ENCODE results near the gene CAPZB. TPM values are rescaled to one million over a fixed set of nuclear protein-coding genes. Genes with fewer than 3 reads are reported as not detected.

CAPZB gene
- total and polyA plus RNA-seq, 5 experiments from 2014 or later = 268 to 592 (median 475) TPM

GRCh38 chr1:19495000-19495656 is 9.8 kb upstream of the CAPZB start:
- POLR2A ChIA-PET = interaction anchor here (0.6 to 0.7 kb wide), 3 partner anchors 25 to 284 kb away, joined by 3 read pairs; no protein-coding TSS in a partner anchor
- Mint-ChIP-seq H3K4me1 (peaks cover 22 to 45% (median 36%) of the 10 kb centered on the region in 4 donors), H3K9me3 (no peaks in the 10 kb centered on the region)

DNA sequence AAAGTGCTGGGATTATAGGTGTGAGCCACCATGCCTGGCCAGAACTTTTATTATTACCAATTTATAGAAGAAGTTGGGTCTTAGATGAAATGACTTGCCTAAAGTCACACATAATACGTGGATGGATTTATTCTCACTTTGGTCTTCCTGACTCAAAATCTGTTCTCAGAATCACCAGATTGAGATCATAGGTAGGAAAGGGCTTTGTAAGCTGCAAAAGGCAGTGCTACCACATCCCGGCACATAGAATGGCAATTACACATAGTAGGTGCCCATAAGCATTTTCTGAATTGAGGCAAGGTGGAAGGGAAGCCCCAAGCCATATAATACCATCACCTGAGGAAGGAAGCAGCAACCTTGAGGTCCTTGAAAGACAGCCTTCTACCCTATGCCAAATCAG is 8.2 kb upstream of the CAPZB start:
- H3K9me3 Mint-ChIP-seq = no peaks in the 10 kb centered on the region
- H3K4me3 Mint-ChIP-seq = no peak overlapping the region
- H3K27ac Mint-ChIP-seq = peak overlapping the region in 3 of 10 donors; percentile 8 to 41 (median 21)
- no peak for ATAC-seq
- DNase-seq = no peak
- POLR2A ChIA-PET = interaction anchor here (0.7 to 0.8 kb wide), 2 partner anchors 9 to 35 kb away, joined by 4 to 6 read pairs; partner anchors contain the start of gene CAPZB
- H3K36me3 Mint-ChIP-seq = peaks cover 0 to 2% (median 0%) of the 10 kb centered on the region in 3 donors
- H3K27me3 Mint-ChIP-seq = no peaks in the 10 kb centered on the region
- peaks cover 27 to 53% (median 45%) of the 10 kb centered on the region in 4 donors for H3K4me1 Mint-ChIP-seq

More at GRCh38 chr1:19495000-19495656, 9.8 kb upstream of the CAPZB start:
- no peak for ATAC-seq
- DNase-seq = no peak
- peaks cover 0 to 2% (median 2%) of the 10 kb centered on the region in 3 donors for H3K36me3 Mint-ChIP-seq
- H3K4me3 Mint-ChIP-seq = no peak overlapping the region
- peak overlapping the region in 7 of 10 donors; percentile 24 to 89 (median 53) for H3K27ac Mint-ChIP-seq
- H3K27me3 Mint-ChIP-seq = no peaks in the 10 kb centered on the region

GRCh38 chr1:19489996-19490395 is 4.7 kb upstream of the CAPZB start:
- peaks cover 34 to 61% (median 57%) of the 10 kb centered on the region in 4 donors for H3K4me1 Mint-ChIP-seq
- H3K27me3 Mint-ChIP-seq = no peaks in the 10 kb centered on the region
- H3K4me3 Mint-ChIP-seq = no peak overlapping the region
- peak overlapping the region in 9 of 10 donors; percentile 24 to 89 (median 70) for H3K27ac Mint-ChIP-seq
- ATAC-seq (no peak), DNase-seq (no peak)
- no peaks in the 10 kb centered on the region for H3K9me3 Mint-ChIP-seq
- H3K36me3 Mint-ChIP-seq = peaks cover 0 to 2% (median 0%) of the 10 kb centered on the region in 3 donors
- POLR2A ChIA-PET = interaction anchor here (28.2 kb wide), 1 partner anchor 32 kb away, joined by 808 read pairs; no protein-coding TSS in a partner anchor

DNA sequence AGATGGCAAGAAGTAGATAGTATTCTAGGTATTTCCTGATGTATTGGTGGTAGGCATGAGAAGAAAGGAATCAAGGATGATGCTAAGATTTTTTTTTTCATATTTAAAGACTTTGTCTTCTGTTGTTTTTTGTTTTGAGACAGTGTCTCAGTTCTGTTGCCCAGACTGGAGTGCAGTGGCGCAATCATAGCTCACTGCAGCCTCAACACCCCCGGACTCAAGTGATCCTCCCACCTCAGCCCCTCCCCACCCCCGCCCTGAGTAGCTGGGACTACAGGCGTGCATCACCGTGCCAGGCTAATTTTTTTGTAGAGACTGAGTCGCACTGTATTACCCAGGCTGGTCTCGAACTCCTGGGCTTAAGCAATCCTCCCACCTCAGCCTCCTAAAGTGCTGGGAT is 2.8 kb upstream of the CAPZB start:
- no peaks in the 10 kb centered on the region for H3K9me3 Mint-ChIP-seq
- peaks cover 41 to 77% (median 63%) of the 10 kb centered on the region in 4 donors for H3K4me1 Mint-ChIP-seq
- H3K4me3 Mint-ChIP-seq = peak overlapping the region in 9 of 10 donors; percentile 17 to 95 (median 82)
- DNase-seq (peak in 1 of 10 donors; percentile 50), ATAC-seq (no peak)
- peaks cover 0 to 11% (median 2%) of the 10 kb centered on the region in 3 donors for H3K36me3 Mint-ChIP-seq
- POLR2A ChIA-PET = interaction anchor here (0.5 to 28.2 kb wide), 10 partner anchors 12 to 240 kb away, joined by 3 to 808 read pairs (median 4); a partner anchor contains a TSS
- H3K27me3 Mint-ChIP-seq = no peaks in the 10 kb centered on the region
- H3K27ac Mint-ChIP-seq = peak overlapping the region; percentile 16 to 98 (median 93)

- H3K9me3 Mint-ChIP-seq = no peaks in the 10 kb centered on the region
- H3K36me3 Mint-ChIP-seq = peaks cover 0 to 30% (median 2%) of the 10 kb centered on the region in 3 donors
- ATAC-seq = peak in 1 of 2 donors; percentile 3
- no peaks in the 10 kb centered on the region for H3K27me3 Mint-ChIP-seq
- peak in 1 of 10 donors; percentile 63 for DNase-seq
- H3K27ac Mint-ChIP-seq = peak overlapping the region; percentile 89 to 97 (median 95)
- POLR2A ChIA-PET = interaction anchor here (0.6 to 28.2 kb wide), 12 partner anchors 9 to 174 kb away, joined by 3 to 808 read pairs (median 6); partner anchors contain the start of gene NBL1
- peaks cover 45 to 83% (median 71%) of the 10 kb centered on the region in 4 donors for H3K4me1 Mint-ChIP-seq
- peak overlapping the region; percentile 89 to 96 (median 94) for H3K4me3 Mint-ChIP-seq
Observed at GRCh38 chr1:19484798-19485361, 459 bp downstream of the CAPZB start.

- DNase-seq (peak in 3 of 10 donors; percentile 30 to 64 (median 39)), ATAC-seq (no peak)
- H3K27me3 Mint-ChIP-seq = no peaks in the 10 kb centered on the region
- H3K9me3 Mint-ChIP-seq = no peaks in the 10 kb centered on the region
- peak overlapping the region; percentile 89 to 97 (median 95) for H3K27ac Mint-ChIP-seq
- POLR2A ChIA-PET = interaction anchor here (0.6 to 28.2 kb wide), 10 partner anchors 9 to 161 kb away, joined by 3 to 808 read pairs (median 6); partner anchors contain the start of gene NBL1
- H3K4me3 Mint-ChIP-seq = peak overlapping the region; percentile 89 to 96 (median 94)
- H3K4me1 Mint-ChIP-seq = peaks cover 50 to 86% (median 76%) of the 10 kb centered on the region in 4 donors
- peaks cover 0 to 35% (median 2%) of the 10 kb centered on the region in 3 donors for H3K36me3 Mint-ChIP-seq
Observed at GRCh38 chr1:19484338-19484797, 971 bp downstream of the CAPZB start.

GRCh38 chr1:19483691-19484090 is 1.6 kb downstream of the CAPZB start:
- H3K27ac Mint-ChIP-seq = peak overlapping the region; percentile 89 to 97 (median 95)
- POLR2A ChIA-PET = interaction anchor here (0.8 to 28.2 kb wide), 8 partner anchors 8 to 115 kb away, joined by 3 to 808 read pairs (median 7); a partner anchor contains a TSS
- H3K9me3 Mint-ChIP-seq = no peaks in the 10 kb centered on the region
- no peak for DNase-seq
- H3K4me3 Mint-ChIP-seq = peak overlapping the region; percentile 89 to 96 (median 94)
- ATAC-seq = no peak
- H3K4me1 Mint-ChIP-seq = peaks cover 49 to 88% (median 79%) of the 10 kb centered on the region in 4 donors
- peaks cover 0 to 39% (median 2%) of the 10 kb centered on the region in 3 donors for H3K36me3 Mint-ChIP-seq
- no peaks in the 10 kb centered on the region for H3K27me3 Mint-ChIP-seq

GRCh38 chr1:19483261-19483660 is 2.1 kb downstream of the CAPZB start:
- no peaks in the 10 kb centered on the region for H3K9me3 Mint-ChIP-seq
- POLR2A ChIA-PET = interaction anchor here (0.8 to 28.2 kb wide), 7 partner anchors 8 to 115 kb away, joined by 3 to 808 read pairs (median 7); a partner anchor contains a TSS
- no peak for ATAC-seq
- peak overlapping the region; percentile 89 to 97 (median 95) for H3K27ac Mint-ChIP-seq
- no peak for DNase-seq
- H3K4me3 Mint-ChIP-seq = peak overlapping the region; percentile 89 to 96 (median 94)
- H3K27me3 Mint-ChIP-seq = no peaks in the 10 kb centered on the region
- peaks cover 48 to 88% (median 79%) of the 10 kb centered on the region in 4 donors for H3K4me1 Mint-ChIP-seq
- peaks cover 0 to 41% (median 2%) of the 10 kb centered on the region in 3 donors for H3K36me3 Mint-ChIP-seq

- H3K27me3 Mint-ChIP-seq = no peaks in the 10 kb centered on the region
- H3K4me3 Mint-ChIP-seq = peak overlapping the region; percentile 89 to 96 (median 94)
- H3K27ac Mint-ChIP-seq = peak overlapping the region in 9 of 10 donors; percentile 73 to 97 (median 95)
- H3K4me1 Mint-ChIP-seq = peaks cover 51 to 88% (median 80%) of the 10 kb centered on the region in 4 donors
- DNase-seq (no peak), ATAC-seq (no peak)
- H3K9me3 Mint-ChIP-seq = no peaks in the 10 kb centered on the region
- POLR2A ChIA-PET = interaction anchor here (1.2 to 28.2 kb wide), 5 partner anchors 6 to 115 kb away, joined by 4 to 808 read pairs (median 7); a partner anchor contains a TSS
- H3K36me3 Mint-ChIP-seq = peaks cover 0 to 44% (median 2%) of the 10 kb centered on the region in 3 donors
Observed at GRCh38 chr1:19481826-19482398, 3.4 kb downstream of the CAPZB start.

- peaks cover 0 to 45% (median 2%) of the 10 kb centered on the region in 3 donors for H3K36me3 Mint-ChIP-seq
Observed at GRCh38 chr1:19480282-19480681, 5.1 kb downstream of the CAPZB start.

DNA sequence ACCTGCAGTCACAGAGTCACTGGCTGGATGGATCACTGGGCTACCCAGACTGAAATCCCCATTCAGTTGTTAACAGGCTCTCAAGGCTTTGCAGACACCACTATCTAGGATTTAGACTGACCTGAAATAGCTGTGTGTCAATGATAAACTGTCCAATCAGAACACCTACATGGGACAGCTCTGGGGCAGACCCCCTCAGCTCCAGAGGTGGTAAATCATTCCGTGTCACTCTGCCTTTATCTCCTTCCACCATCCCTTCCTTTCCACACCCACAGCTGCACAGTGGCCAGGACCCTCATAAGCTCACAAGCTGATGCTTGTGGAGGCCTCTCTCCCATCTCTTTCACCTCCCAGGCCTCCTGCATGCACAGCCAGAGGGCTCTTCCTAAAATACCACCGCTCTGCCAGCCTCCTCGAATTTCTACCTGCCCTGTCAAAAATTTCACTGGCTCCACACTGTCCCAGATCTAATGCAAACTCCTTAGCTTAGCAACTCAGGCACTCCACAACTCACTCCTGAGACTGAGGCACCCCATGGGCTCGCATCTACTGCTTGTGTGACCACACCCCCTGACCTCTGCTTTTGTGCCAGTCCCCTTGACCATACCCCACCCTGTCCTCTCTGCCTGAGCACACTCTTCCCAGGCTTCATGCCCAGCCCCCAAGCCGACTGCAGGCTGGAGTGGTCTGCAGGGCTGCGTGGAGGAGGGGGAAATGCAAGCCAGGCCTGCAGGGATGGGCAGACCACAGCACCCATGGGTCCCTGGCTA is 5.8 kb downstream of the CAPZB start:
- H3K27ac Mint-ChIP-seq = peak overlapping the region; percentile 88 to 97 (median 93)
- peak overlapping the region; percentile 48 to 87 (median 80) for H3K4me3 Mint-ChIP-seq
- POLR2A ChIA-PET = interaction anchor here (0.8 to 28.2 kb wide), 7 partner anchors 6 to 117 kb away, joined by 3 to 808 read pairs (median 3); partner anchors contain the start of gene CAPZB
- ATAC-seq = no peak
- no peaks in the 10 kb centered on the region for H3K27me3 Mint-ChIP-seq
- H3K4me1 Mint-ChIP-seq = peaks cover 59 to 98% (median 96%) of the 10 kb centered on the region in 4 donors
- no peaks in the 10 kb centered on the region for H3K9me3 Mint-ChIP-seq
- peaks cover 0 to 52% (median 2%) of the 10 kb centered on the region in 3 donors for H3K36me3 Mint-ChIP-seq
- DNase-seq = no peak

More at GRCh38 chr1:19480282-19480681, 5.1 kb downstream of the CAPZB start:
- H3K27me3 Mint-ChIP-seq = no peaks in the 10 kb centered on the region
- no peaks in the 10 kb centered on the region for H3K9me3 Mint-ChIP-seq
- peaks cover 53 to 93% (median 88%) of the 10 kb centered on the region in 4 donors for H3K4me1 Mint-ChIP-seq
- POLR2A ChIA-PET = interaction anchor here (1.0 to 28.2 kb wide), 5 partner anchors 8 to 116 kb away, joined by 3 to 808 read pairs (median 3); a partner anchor contains a TSS
- H3K27ac Mint-ChIP-seq = peak overlapping the region; percentile 75 to 97 (median 93)
- ATAC-seq = no peak
- DNase-seq = no peak
- H3K4me3 Mint-ChIP-seq = peak overlapping the region in 9 of 10 donors; percentile 52 to 96 (median 78)

All from naive thymus-derived CD8-positive, alpha-beta T cell (primary cell).